ENCODE results near the gene CACNG3. TPM values are rescaled to one million over a fixed set of nuclear protein-coding genes. Genes with fewer than 3 reads are reported as not detected.

The CACNG3 gene
- total and polyA plus RNA-seq, 2 of the 4 experiments (the other 2 are of a cell fraction), result not detected

DNA sequence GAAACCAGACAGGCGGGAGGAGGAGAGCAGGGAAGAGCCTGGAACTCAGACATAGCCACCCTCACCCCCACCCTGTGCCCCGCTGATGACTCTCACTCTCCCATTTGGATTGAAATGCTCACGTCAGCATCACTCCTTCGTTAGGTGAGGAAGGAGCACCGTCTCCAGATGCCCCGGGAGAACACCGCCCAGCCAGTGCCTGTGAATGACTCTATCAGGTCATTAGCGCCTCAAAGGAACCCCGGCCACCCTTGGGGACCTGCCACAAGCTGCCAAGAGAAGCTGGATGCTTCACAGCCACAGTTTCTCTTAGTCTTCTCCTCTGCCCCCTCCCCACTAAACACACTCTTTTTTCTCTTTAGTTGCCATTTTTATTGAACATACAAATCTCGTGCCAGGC, 66.0 kb downstream of the CACNG3 start:
- H2AK9ac ChIP-seq (replicated peaks; ENCODE audit: low read depth, low read length, poor library complexity), result no peak overlapping the region
- WGBS, 2 experiments (ENCODE audit: extremely low coverage in 2 of 2, insufficient read length in 1 of 2), result no CpG with 5 or more reads among the region's 10 CpGs

More for the DNA sequence above, 66.0 kb downstream of the CACNG3 start:
- H2BK20ac ChIP-seq (ENCODE audit: low read depth, low read length), result no peak overlapping the region
- ATAC-seq (ENCODE audit: low read depth) (no peak), DNase-seq (no peak)
- H3K23ac ChIP-seq (ENCODE audit: low read depth, low read length), result no peak overlapping the region
- H2BK120ac ChIP-seq (ENCODE audit: low read depth, low read length), result no peak overlapping the region
- no peak overlapping the region for H4K5ac ChIP-seq (ENCODE audit: low read depth, low read length)
- no peaks in the 10 kb centered on the region for H4K20me1 ChIP-seq (ENCODE audit: insufficient read depth, low read length)
- H2AFZ ChIP-seq (replicated peaks; ENCODE audit: low read length, poor library complexity), result no peak overlapping the region
- no peak overlapping the region for H3K56ac ChIP-seq (ENCODE audit: extremely low read depth, insufficient read depth, low read length)
- H3K14ac ChIP-seq (replicated peaks; ENCODE audit: low read depth, low read length), result no peak overlapping the region
- no peak overlapping the region for H3K4me3 ChIP-seq (ENCODE audit: insufficient read depth, low read depth, low read length)
- BruUV-seq (replicated peaks), result no TSS peak
- H4K91ac ChIP-seq (ENCODE audit: insufficient read depth, low read depth, low read length), result no peak overlapping the region
- no peak overlapping the region for H4K8ac ChIP-seq (ENCODE audit: low read depth in 2 of 2, low read length in 2 of 2)
- dilution Hi-C loops (cut with HindIII; ENCODE audit: low sequenced_read_pairs, unreplicated experiment), result no loop called here
- in situ Hi-C loops (cut with MboI; ENCODE audit: low sequenced_read_pairs), result no loop called here
- H3K18ac ChIP-seq (ENCODE audit: low read depth, low read length), result no peak overlapping the region
- H3K9me3 ChIP-seq (ENCODE audit: control insufficient read depth, insufficient read depth, low read length), result no peaks in the 10 kb centered on the region
- H3K27ac ChIP-seq (ENCODE audit: insufficient read depth, low read length), result no peak overlapping the region
- H2BK15ac ChIP-seq (ENCODE audit: low read depth, low read length), result no peak overlapping the region
- intact Hi-C loops (cut with micrococcal nuclease), result no loop called here
- H2AK5ac ChIP-seq (ENCODE audit: low read depth, low read length), result no peak overlapping the region
- no peaks in the 10 kb centered on the region for H3K4me1 ChIP-seq (ENCODE audit: control insufficient read depth, insufficient read depth, low read length)
- no peaks in the 10 kb centered on the region for H3K9me1 ChIP-seq (ENCODE audit: insufficient read depth, low read length)
- H3K9ac ChIP-seq (ENCODE audit: low read depth, low read length), result no peak overlapping the region
- H3K27me3 ChIP-seq (ENCODE audit: control insufficient read depth, insufficient read depth, low read length), result no peaks in the 10 kb centered on the region
- H3K36me3 ChIP-seq (ENCODE audit: control insufficient read depth, insufficient read depth, low read length), result no peaks in the 10 kb centered on the region
- H2BK5ac ChIP-seq (ENCODE audit: low read depth, low read length, poor library complexity, severe bottlenecking), result no peak overlapping the region
- no peak overlapping the region for H3K4me2 ChIP-seq (ENCODE audit: low read depth, low read length)
- H3K79me1 ChIP-seq (ENCODE audit: low read depth in 1 of 2, low read length in 2 of 2), result no peaks in the 10 kb centered on the region
- H3K4ac ChIP-seq (ENCODE audit: low read depth, low read length), result no peak overlapping the region
- POLR2A ChIA-PET (ENCODE audit: unreplicated experiment), result no interaction called here
- no peak for TF ChIP-seq NFE2L2 (IDR thresholded peaks at IDR 0.05; ENCODE audit: low read depth, low read length)
- TF ChIP-seq FOS (IDR thresholded peaks at IDR 0.05; ENCODE audit: low read depth, low read length), result no peak
- TF ChIP-seq CEBPB (IDR thresholded peaks at IDR 0.05; ENCODE audit: low read depth, low read length), result no peak
- TF ChIP-seq RFX5 (IDR thresholded peaks at IDR 0.05; ENCODE audit: low read depth, low read length), result no peak
- no peak for TF ChIP-seq RAD21 (IDR thresholded peaks at IDR 0.05; ENCODE audit: low read length)
- TF ChIP-seq MAFK (IDR thresholded peaks at IDR 0.05; ENCODE audit: low read depth, low read length), result no peak
- no peak for TF ChIP-seq BHLHE40 (IDR thresholded peaks at IDR 0.05; ENCODE audit: low read depth, low read length)
- no peak for TF ChIP-seq SMC3 (IDR thresholded peaks at IDR 0.05; ENCODE audit: low read depth, low read length)
- TF ChIP-seq, protein P1, sequence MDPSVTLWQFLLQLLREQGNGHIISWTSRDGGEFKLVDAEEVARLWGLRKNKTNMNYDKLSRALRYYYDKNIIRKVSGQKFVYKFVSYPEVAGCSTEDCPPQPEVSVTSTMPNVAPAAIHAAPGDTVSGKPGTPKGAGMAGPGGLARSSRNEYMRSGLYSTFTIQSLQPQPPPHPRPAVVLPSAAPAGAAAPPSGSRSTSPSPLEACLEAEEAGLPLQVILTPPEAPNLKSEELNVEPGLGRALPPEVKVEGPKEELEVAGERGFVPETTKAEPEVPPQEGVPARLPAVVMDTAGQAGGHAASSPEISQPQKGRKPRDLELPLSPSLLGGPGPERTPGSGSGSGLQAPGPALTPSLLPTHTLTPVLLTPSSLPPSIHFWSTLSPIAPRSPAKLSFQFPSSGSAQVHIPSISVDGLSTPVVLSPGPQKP (IDR thresholded peaks at IDR 0.05; ENCODE audit: borderline replicate concordance, low read depth, low read length), result no peak
- TF ChIP-seq MXI1 (IDR thresholded peaks at IDR 0.05; ENCODE audit: borderline replicate concordance, low read depth, low read length), result no peak
- TF ChIP-seq RCOR1 (IDR thresholded peaks at IDR 0.05; ENCODE audit: insufficient replicate concordance, low read length), result no peak
- TF ChIP-seq, protein P2, sequence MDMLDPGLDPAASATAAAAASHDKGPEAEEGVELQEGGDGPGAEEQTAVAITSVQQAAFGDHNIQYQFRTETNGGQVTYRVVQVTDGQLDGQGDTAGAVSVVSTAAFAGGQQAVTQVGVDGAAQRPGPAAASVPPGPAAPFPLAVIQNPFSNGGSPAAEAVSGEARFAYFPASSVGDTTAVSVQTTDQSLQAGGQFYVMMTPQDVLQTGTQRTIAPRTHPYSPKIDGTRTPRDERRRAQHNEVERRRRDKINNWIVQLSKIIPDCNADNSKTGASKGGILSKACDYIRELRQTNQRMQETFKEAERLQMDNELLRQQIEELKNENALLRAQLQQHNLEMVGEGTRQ (IDR thresholded peaks at IDR 0.05; ENCODE audit: low read depth, low read length), result no peak
- TF ChIP-seq, protein P3, sequence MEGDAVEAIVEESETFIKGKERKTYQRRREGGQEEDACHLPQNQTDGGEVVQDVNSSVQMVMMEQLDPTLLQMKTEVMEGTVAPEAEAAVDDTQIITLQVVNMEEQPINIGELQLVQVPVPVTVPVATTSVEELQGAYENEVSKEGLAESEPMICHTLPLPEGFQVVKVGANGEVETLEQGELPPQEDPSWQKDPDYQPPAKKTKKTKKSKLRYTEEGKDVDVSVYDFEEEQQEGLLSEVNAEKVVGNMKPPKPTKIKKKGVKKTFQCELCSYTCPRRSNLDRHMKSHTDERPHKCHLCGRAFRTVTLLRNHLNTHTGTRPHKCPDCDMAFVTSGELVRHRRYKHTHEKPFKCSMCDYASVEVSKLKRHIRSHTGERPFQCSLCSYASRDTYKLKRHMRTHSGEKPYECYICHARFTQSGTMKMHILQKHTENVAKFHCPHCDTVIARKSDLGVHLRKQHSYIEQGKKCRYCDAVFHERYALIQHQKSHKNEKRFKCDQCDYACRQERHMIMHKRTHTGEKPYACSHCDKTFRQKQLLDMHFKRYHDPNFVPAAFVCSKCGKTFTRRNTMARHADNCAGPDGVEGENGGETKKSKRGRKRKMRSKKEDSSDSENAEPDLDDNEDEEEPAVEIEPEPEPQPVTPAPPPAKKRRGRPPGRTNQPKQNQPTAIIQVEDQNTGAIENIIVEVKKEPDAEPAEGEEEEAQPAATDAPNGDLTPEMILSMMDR (conservative IDR thresholded peaks at IDR 0.05; ENCODE audit: low read depth, low read length), result no peak
- CTCF ChIA-PET, result no interaction called here
